GM23248 (cell line): Measurements from ENCODE around the gene PODXL2. TPM values are rescaled to one million over a fixed set of nuclear protein-coding genes. Genes with fewer than 3 reads are reported as not detected.

Source experiments
- DNase-seq: peaks from one replicate; pipeline ENCODE4 v3.0.0-alpha.2; 2015
- H2AFZ ChIP-seq: fragments of 200-600 bp; sonication (generic); 2 replicates; pipeline ENCODE4 v1.6.1; 2016; ENCODE audit warnings: antibody characterized with exemption
- H3F3A ChIP-seq: fragments of 200-600 bp; sonication (generic); 2 replicates; pipeline ENCODE4 v1.6.1; 2016; ENCODE audit warnings: mild to moderate bottlenecking, antibody characterized with exemption, mixed run types; ENCODE audit not compliant: insufficient read depth
- H3K27ac ChIP-seq: fragments of 200-600 bp; sonication (generic); 2 replicates; pipeline ENCODE4 v1.5.1; 2016; ENCODE audit warnings: mild to moderate bottlenecking
- H3K27me3 ChIP-seq: fragments of 200-600 bp; sonication (generic); replicated peaks from 2 replicates; pipeline ENCODE4 v1.6.1; 2016; ENCODE audit warnings: mild to moderate bottlenecking; ENCODE audit not compliant: insufficient read depth
- H3K36me3 ChIP-seq: fragments of 200-600 bp; sonication (generic); 2 replicates; pipeline ENCODE4 v1.6.1; 2016; ENCODE audit warnings: low read depth, mild to moderate bottlenecking
- H3K4me1 ChIP-seq: fragments of 200-600 bp; sonication (generic); 2 replicates; pipeline ENCODE4 v1.6.1; 2016; ENCODE audit warnings: mild to moderate bottlenecking; ENCODE audit not compliant: insufficient read depth
- H3K4me2 ChIP-seq: fragments of 200-600 bp; sonication (generic); one replicate; pipeline ENCODE4 v1.6.1; 2016; ENCODE audit warnings: mild to moderate bottlenecking; ENCODE audit not compliant: unreplicated experiment
- H3K4me3 ChIP-seq: fragments of 200-600 bp; sonication (generic); 2 replicates; pipeline ENCODE4 v1.5.1; 2016; ENCODE audit warnings: mild to moderate bottlenecking
- H3K79me2 ChIP-seq: fragments of 200-600 bp; sonication (generic); 2 replicates; pipeline ENCODE4 v1.6.1; 2016; ENCODE audit warnings: mild to moderate bottlenecking; ENCODE audit not compliant: insufficient read depth
- H3K9ac ChIP-seq: fragments of 200-600 bp; sonication (generic); 2 replicates; pipeline ENCODE4 v1.6.1; 2016; ENCODE audit warnings: mild to moderate bottlenecking
- H3K9me2 ChIP-seq: fragments of 200-600 bp; sonication (generic); 2 replicates; pipeline ENCODE4 v1.6.1; 2016; ENCODE audit warnings: mixed run types, mild to moderate bottlenecking, moderate library complexity; ENCODE audit not compliant: insufficient read depth
- H3K9me3 ChIP-seq: fragments of 200-600 bp; sonication (generic); one replicate; pipeline ENCODE4 v1.6.1; 2017; ENCODE audit warnings: low read depth
- H4K20me1 ChIP-seq: fragments of 200-600 bp; sonication (generic); 2 replicates; pipeline ENCODE4 v1.6.0; 2016; ENCODE audit not compliant: insufficient read depth
- EZH2 ChIP-seq: fragments of 200-600 bp; sonication (generic); IDR thresholded peaks from 2 replicates; pipeline ENCODE4 v1.6.1; 2018; ENCODE audit warnings: antibody characterized with exemption, mild to moderate bottlenecking; ENCODE audit not compliant: insufficient read depth, poor library complexity, severe bottlenecking
- EZH2phosphoT487 ChIP-seq: fragments of 200-600 bp; sonication (generic); IDR thresholded peaks from 2 replicates; pipeline ENCODE4 v1.6.1; 2018; ENCODE audit warnings: antibody characterized with exemption, moderate library complexity, mild to moderate bottlenecking, low read depth; ENCODE audit not compliant: insufficient read depth
- WGBS, 2 experiments: methylation state at CpG; one replicate each; pipeline ENCODE4 v1.1.6; 2015 to 2017; ENCODE audit warnings: low lambda C conversion rate in 2 of 2, low coverage in 1 of 2; ENCODE audit errors: missing lambda C conversion rate in 2 of 2; 5-methylcytosine and 5-hydroxymethylcytosine counted together
- in situ Hi-C: fragments of 300-500 bp; cut with MboI; formaldehyde crosslinking; loops from 2 replicates; pipeline ENCODE4 v1.15.0; 2020
- polyA plus RNA-seq: library from polyadenylated mRNA; unstranded; fragments of >200 nt; fragmentation: Nextera tagmentation; extraction: Ambion mirVana; gene quantifications from 2 replicates; pipeline ENCODE4 v1.2.1, GENCODE V29; 2016
- total RNA-seq: library from RNA; depleted of rRNA; stranded (reverse); fragments of >200 nt; shearing (Covaris generic); gene quantifications from 2 replicates; pipeline ENCODE4 v1.2.3, GENCODE V29; 2014

PODXL2 gene
- total and polyA plus RNA-seq, 2 experiments from 2014 or later, result 1.8 to 2.5 TPM

DNA sequence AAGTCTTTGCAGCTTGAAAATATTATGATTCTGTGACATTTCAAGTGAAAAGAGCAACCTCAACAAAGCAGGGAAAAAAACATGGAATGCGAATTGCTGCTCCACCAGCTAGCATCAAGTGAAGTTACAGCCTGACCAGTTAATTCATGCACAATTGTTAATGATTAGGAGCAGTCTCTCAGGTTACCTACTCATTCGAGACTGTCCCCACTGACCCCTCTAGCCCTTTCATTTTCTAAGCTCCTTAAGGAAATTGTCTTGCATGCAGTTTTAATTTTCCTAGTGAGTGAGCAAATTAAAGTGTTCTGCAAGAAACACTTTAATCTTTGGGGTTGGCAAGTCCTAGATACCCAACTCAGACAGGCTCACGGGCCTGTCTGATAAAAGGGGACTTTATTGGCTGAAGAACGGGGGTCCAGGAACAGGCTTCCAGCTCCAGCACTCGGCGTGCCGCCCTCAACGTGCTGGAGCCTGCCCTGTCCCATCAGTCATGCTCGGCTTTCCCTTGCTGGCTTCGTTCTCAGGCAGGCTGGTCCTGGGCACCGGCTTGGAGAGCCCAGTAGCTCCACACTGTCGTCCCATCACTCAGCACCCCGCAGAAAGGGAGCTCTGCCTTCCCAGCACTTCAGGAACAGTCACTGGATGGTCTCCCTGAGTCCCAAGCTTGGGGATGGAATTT is 18.3 kb downstream of the PODXL2 start:
- H3K4me2 ChIP-seq, result no peak overlapping the region
- no peaks in the 10 kb centered on the region for H3K27me3 ChIP-seq
- H3K9me2 ChIP-seq, result no peaks in the 10 kb centered on the region
- H3K27ac ChIP-seq, result no peak overlapping the region
- WGBS, 2 experiments, result 62 to 63% methylated on average over 13 of the region's 13 CpGs
- H3K4me3 ChIP-seq, result no peak overlapping the region
- H3K79me2 ChIP-seq, result no peaks in the 10 kb centered on the region
- no peaks in the 10 kb centered on the region for H3K9me3 ChIP-seq
- H3F3A ChIP-seq, result no peaks in the 10 kb centered on the region
- no peak for TF ChIP-seq EZH2
- TF ChIP-seq EZH2phosphoT487, result no peak
- no peaks in the 10 kb centered on the region for H3K36me3 ChIP-seq
- no peak overlapping the region for H2AFZ ChIP-seq
- no peaks in the 10 kb centered on the region for H4K20me1 ChIP-seq
- no peaks in the 10 kb centered on the region for H3K4me1 ChIP-seq
- in situ Hi-C loops, result no loop called here
- H3K9ac ChIP-seq, result no peak overlapping the region
- no peak for DNase-seq

DNA sequence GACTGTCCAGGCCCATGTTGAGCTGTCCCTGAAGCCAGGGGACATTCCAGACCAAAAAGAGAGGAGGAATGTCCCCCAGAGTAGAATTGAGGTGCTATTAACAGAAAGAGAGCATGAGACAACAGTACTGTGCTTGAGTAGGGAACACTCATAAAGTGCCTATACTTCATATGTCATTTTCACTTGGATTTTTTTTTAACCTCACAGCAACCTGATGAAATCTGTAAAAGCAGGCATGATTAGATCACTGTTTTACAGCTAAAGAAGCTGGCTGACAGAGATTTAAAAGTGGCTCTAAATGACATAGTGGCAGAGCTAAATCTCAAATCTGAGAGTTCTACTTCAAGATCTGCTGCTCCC is 18.8 kb downstream of the PODXL2 start:
- Histone ChIP-seq H4K20me1 (no peaks in the 10 kb centered on the region), H3K4me3 (no peak overlapping the region), H3K9me3 (no peaks in the 10 kb centered on the region), H3K27ac (no peak overlapping the region), H3F3A (no peaks in the 10 kb centered on the region), H3K36me3 (no peaks in the 10 kb centered on the region), H2AFZ (no peak overlapping the region), H3K4me2 (no peak overlapping the region), H3K9ac (no peak overlapping the region), H3K9me2 (no peaks in the 10 kb centered on the region), H3K27me3 (no peaks in the 10 kb centered on the region), H3K4me1 (no peaks in the 10 kb centered on the region), H3K79me2 (no peaks in the 10 kb centered on the region)
- DNase-seq, result no peak
- in situ Hi-C loops, result no loop called here
- TF ChIP-seq EZH2 (no peak), EZH2phosphoT487 (no peak)

DNA sequence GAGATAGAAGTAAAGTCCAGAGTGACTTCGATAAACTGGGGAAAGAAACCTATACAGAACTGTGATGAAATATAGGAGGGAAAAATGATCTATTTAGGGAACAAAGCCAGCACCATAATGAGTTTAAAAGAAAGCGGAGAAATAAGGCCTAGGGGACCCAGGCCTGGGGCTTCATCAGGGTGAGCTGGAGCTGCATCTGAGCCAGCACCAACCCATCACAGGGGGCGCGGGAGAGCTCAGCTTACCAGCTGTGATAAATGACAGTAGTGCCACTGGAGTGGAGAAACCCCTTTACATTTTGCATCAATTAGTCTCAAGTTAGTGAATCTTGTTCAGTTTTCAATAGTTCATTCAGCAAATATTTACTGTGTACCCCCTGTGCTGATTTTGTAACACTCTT is 21.3 kb downstream of the PODXL2 start:
- Histone ChIP-seq H3K27me3 (no peaks in the 10 kb centered on the region), H3K9me3 (no peaks in the 10 kb centered on the region), H3K4me2 (no peak overlapping the region), H2AFZ (no peak overlapping the region), H3K27ac (no peak overlapping the region), H4K20me1 (no peaks in the 10 kb centered on the region), H3K4me1 (peaks cover 1% of the 10 kb centered on the region; the same call in 1 of the 2 replicates), H3K4me3 (no peak overlapping the region), H3F3A (peaks cover 5% of the 10 kb centered on the region), H3K36me3 (no peaks in the 10 kb centered on the region), H3K79me2 (no peaks in the 10 kb centered on the region), H3K9me2 (no peaks in the 10 kb centered on the region), H3K9ac (no peak overlapping the region)
- no peak for DNase-seq
- 88 to 93% methylated on average over 4 of the region's 4 CpGs for WGBS, 2 experiments
- no peak for TF ChIP-seq EZH2
- TF ChIP-seq EZH2phosphoT487, result no peak
- in situ Hi-C loops, result no loop called here

DNA sequence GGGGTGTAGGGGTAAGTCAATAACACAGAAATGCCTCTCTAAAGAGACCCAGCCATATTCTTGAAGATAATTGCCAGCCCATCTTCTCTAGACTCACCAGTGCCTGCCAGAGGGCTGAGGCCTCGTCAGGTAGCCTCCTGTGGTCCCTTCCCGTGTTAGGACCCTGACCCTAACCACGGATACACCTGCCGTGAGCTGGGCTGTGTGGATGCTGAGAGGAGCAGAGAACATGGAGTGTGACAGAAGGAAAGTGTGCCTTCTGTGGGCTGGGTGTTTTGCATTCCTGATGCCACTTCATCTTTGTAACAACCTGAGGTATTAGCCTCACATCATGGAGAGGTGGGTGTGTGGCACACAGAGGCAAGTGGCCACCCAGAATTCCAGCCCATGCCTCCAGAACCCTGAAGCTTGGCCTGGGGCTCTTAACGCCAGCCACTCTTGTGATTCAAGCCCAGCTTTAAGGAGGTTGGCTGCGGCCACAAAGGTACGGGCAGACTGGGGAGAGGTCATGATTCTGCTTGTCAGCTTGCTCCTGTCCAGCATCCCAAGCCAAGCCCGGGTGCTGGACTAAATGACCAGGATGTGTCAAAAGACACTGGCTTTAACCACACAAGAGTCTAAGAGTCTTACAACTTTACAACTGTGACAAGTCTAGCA is 22.7 kb downstream of the PODXL2 start:
- Histone ChIP-seq H3F3A (peaks cover 16% of the 10 kb centered on the region), H3K4me1 (peaks cover 10% of the 10 kb centered on the region), H3K79me2 (no peaks in the 10 kb centered on the region), H3K9me2 (no peaks in the 10 kb centered on the region), H3K9me3 (no peaks in the 10 kb centered on the region), H3K27me3 (no peaks in the 10 kb centered on the region), H2AFZ (no peak overlapping the region), H3K4me3 (no peak overlapping the region), H3K9ac (no peak overlapping the region), H4K20me1 (no peaks in the 10 kb centered on the region), H3K27ac (no peak overlapping the region), H3K4me2 (no peak overlapping the region), H3K36me3 (no peaks in the 10 kb centered on the region)
- TF ChIP-seq EZH2phosphoT487, result no peak
- no peak for TF ChIP-seq EZH2
- DNase-seq, result no peak
- in situ Hi-C loops, result no loop called here
- 19 to 22% methylated on average over 8 of the region's 8 CpGs for WGBS, 2 experiments
